Loucy (cell line): ENCODE data around the gene ACSBG1.
"Not testable (repeated sequence)": the region's sequence is repeated elsewhere in the genome, so short reads cannot be mapped to it uniquely, and the experiment has no call there.

Experiments used
- EZH2phosphoT487 ChIP-seq: fragments of 200-600 bp; IDR thresholded peaks from 2 replicates; pipeline ENCODE4 v1.6.1; 2018; ENCODE audit warnings: antibody characterized with exemption, mild to moderate bottlenecking, moderate library complexity, borderline replicate concordance
- TF ChIP-seq, protein P1 (sequence below): fragments of 200-600 bp; sonication (generic); conservative IDR thresholded peaks from 2 replicates; pipeline ENCODE4 v1.5.1; 2014; ENCODE audit warnings: mild to moderate bottlenecking, antibody characterized with exemption, low read length

DNA sequence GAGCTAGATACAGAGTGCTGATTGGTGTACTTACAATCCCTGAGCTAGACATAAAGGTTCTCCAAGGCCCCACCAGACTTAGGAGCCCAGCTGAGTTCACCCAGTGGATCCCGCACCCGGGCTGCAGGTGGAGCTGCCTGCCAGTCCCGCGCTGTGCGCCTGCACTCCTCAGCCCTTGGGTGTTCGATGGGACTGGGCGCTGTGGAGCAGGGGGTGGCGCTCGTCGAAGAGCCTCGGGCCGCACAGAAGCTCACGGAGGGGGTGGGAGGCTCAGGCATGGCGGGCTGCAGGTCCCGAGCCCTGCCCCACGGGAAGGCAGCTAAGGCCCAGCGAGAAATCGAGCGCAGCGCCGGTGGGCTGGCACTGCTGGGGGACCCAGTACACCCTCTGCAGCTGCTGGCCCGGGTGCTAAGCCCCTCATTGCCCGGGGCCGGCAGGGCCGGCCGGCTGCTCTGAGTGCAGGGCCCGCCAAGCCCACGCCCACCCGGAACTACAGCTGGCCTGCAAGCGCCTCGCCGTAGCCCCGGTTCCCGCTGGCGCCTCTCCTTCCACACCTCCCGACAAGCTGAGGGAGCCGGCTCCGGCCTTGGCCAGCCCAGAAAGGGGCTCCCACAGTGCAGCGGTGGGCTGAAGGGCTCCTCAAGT lies 11.7 kb upstream of the ACSBG1 start:
- TF ChIP-seq, protein P1, sequence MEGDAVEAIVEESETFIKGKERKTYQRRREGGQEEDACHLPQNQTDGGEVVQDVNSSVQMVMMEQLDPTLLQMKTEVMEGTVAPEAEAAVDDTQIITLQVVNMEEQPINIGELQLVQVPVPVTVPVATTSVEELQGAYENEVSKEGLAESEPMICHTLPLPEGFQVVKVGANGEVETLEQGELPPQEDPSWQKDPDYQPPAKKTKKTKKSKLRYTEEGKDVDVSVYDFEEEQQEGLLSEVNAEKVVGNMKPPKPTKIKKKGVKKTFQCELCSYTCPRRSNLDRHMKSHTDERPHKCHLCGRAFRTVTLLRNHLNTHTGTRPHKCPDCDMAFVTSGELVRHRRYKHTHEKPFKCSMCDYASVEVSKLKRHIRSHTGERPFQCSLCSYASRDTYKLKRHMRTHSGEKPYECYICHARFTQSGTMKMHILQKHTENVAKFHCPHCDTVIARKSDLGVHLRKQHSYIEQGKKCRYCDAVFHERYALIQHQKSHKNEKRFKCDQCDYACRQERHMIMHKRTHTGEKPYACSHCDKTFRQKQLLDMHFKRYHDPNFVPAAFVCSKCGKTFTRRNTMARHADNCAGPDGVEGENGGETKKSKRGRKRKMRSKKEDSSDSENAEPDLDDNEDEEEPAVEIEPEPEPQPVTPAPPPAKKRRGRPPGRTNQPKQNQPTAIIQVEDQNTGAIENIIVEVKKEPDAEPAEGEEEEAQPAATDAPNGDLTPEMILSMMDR = not testable (repeated sequence)
- TF ChIP-seq EZH2phosphoT487 = not testable (repeated sequence)
